HG03442 (cell line): Measurements from ENCODE around the gene MCTP1.
"Not testable (repeated sequence)": the region's sequence is repeated elsewhere in the genome, so short reads cannot be mapped to it uniquely, and the experiment has no call there.

Experiments used
- ATAC-seq: cut with Tn5 transposase; IDR thresholded peaks from one replicate; pipeline ENCODE4 v1.9.1; 2021; ENCODE audit warnings: mild to moderate bottlenecking, moderate library complexity; ENCODE audit not compliant: unreplicated experiment

Gene MCTP1

GRCh38 chr5:95252801-95253200 lies 32.1 kb downstream of the MCTP1 start:
- ATAC-seq: no peak

- ATAC-seq: no peak
These were observed 33.7 kb downstream of the MCTP1 start for GRCh38 chr5:95251185-95251584.

- no peak for ATAC-seq
These were observed 40.4 kb downstream of the MCTP1 start for GRCh38 chr5:95244479-95244878.

- ATAC-seq: peak; percentile 98
These were observed 43.3 kb downstream of the MCTP1 start for GRCh38 chr5:95241635-95242034.

- ATAC-seq: no peak
These were observed 43.7 kb downstream of the MCTP1 start for GRCh38 chr5:95241161-95241560.

- no peak for ATAC-seq
These were observed 46.2 kb downstream of the MCTP1 start for GRCh38 chr5:95238560-95239325.

GRCh38 chr5:95237324-95237723 lies 47.6 kb downstream of the MCTP1 start:
- no peak for ATAC-seq

GRCh38 chr5:95235439-95235982 lies 49.4 kb downstream of the MCTP1 start:
- ATAC-seq: no peak

- no peak for ATAC-seq
These were observed 55.2 kb downstream of the MCTP1 start for GRCh38 chr5:95229646-95230045.

GRCh38 chr5:95224701-95225459 lies 60.0 kb downstream of the MCTP1 start:
- ATAC-seq: no peak

- ATAC-seq: no peak
These were observed 61.2 kb downstream of the MCTP1 start for GRCh38 chr5:95223566-95224258.

- ATAC-seq: no peak
These were observed 62.1 kb downstream of the MCTP1 start for GRCh38 chr5:95222836-95223235.

GRCh38 chr5:95221234-95221633 lies 63.7 kb downstream of the MCTP1 start:
- no peak for ATAC-seq

GRCh38 chr5:95220381-95220780 lies 64.5 kb downstream of the MCTP1 start:
- no peak for ATAC-seq

GRCh38 chr5:95219411-95219810 lies 65.5 kb downstream of the MCTP1 start:
- no peak for ATAC-seq

- no peak for ATAC-seq
These were observed 67.0 kb downstream of the MCTP1 start for GRCh38 chr5:95217881-95218280.

GRCh38 chr5:95217351-95217750 lies 67.5 kb downstream of the MCTP1 start:
- no peak for ATAC-seq

GRCh38 chr5:95216136-95216955 lies 68.5 kb downstream of the MCTP1 start:
- ATAC-seq: no peak

- not testable (repeated sequence) for ATAC-seq
These were observed 77.1 kb downstream of the MCTP1 start for GRCh38 chr5:95207811-95208210.

GRCh38 chr5:95194856-95195255 lies 90.0 kb downstream of the MCTP1 start:
- ATAC-seq: no peak

- peak; percentile 93 for ATAC-seq
These were observed 93.6 kb downstream of the MCTP1 start for GRCh38 chr5:95191330-95191729.
